WI38 (cell line): Measurements from ENCODE around the gene MCTP1.
"Not testable (repeated sequence)": the region's sequence is repeated elsewhere in the genome, so short reads cannot be mapped to it uniquely, and the experiment has no call there.

Source experiments
- H3K4me3 ChIP-seq: 2 replicates; pipeline ENCODE4 v1.5.1; 2011; ENCODE audit warnings: low read depth, mild to moderate bottlenecking, control low read depth, low read length
- CTCF ChIP-seq: IDR thresholded peaks from 2 replicates; pipeline ENCODE4 v1.5.1; 2012; ENCODE audit warnings: low read depth, mild to moderate bottlenecking, control low read depth, low read length

The MCTP1 gene

GRCh38 chr5:95148453-95148852 is 136.4 kb downstream of the MCTP1 start:
- TF ChIP-seq CTCF, result no peak
- H3K4me3 ChIP-seq, result no peak overlapping the region

- not testable (repeated sequence) for H3K4me3 ChIP-seq
Observed at GRCh38 chr5:95143858-95144257, 141.0 kb downstream of the MCTP1 start.

- H3K4me3 ChIP-seq, result no peak overlapping the region
- TF ChIP-seq CTCF, result no peak
Observed at GRCh38 chr5:95142145-95142544, 142.7 kb downstream of the MCTP1 start.

- H3K4me3 ChIP-seq, result no peak overlapping the region
- no peak for TF ChIP-seq CTCF
Observed at GRCh38 chr5:95141141-95141540, 143.8 kb downstream of the MCTP1 start.

GRCh38 chr5:95134326-95134725 is 150.6 kb downstream of the MCTP1 start:
- no peak for TF ChIP-seq CTCF
- no peak overlapping the region for H3K4me3 ChIP-seq

GRCh38 chr5:95132096-95132495 is 152.8 kb downstream of the MCTP1 start:
- H3K4me3 ChIP-seq, result no peak overlapping the region
- no peak for TF ChIP-seq CTCF

- TF ChIP-seq CTCF, result no peak
- no peak overlapping the region for H3K4me3 ChIP-seq
Observed at GRCh38 chr5:95130941-95131340, 154.0 kb downstream of the MCTP1 start.

GRCh38 chr5:95124731-95125130 is 160.2 kb downstream of the MCTP1 start:
- TF ChIP-seq CTCF, result no peak
- no peak overlapping the region for H3K4me3 ChIP-seq
